HG03139 (cell line): ENCODE results near the gene CETP.
"Not testable (repeated sequence)": the region's sequence is repeated elsewhere in the genome, so short reads cannot be mapped to it uniquely, and the experiment has no call there.

Experiments used
- ATAC-seq: cut with Tn5 transposase; IDR thresholded peaks from one replicate; pipeline ENCODE4 v1.9.1; 2021; ENCODE audit not compliant: unreplicated experiment

Gene CETP

DNA sequence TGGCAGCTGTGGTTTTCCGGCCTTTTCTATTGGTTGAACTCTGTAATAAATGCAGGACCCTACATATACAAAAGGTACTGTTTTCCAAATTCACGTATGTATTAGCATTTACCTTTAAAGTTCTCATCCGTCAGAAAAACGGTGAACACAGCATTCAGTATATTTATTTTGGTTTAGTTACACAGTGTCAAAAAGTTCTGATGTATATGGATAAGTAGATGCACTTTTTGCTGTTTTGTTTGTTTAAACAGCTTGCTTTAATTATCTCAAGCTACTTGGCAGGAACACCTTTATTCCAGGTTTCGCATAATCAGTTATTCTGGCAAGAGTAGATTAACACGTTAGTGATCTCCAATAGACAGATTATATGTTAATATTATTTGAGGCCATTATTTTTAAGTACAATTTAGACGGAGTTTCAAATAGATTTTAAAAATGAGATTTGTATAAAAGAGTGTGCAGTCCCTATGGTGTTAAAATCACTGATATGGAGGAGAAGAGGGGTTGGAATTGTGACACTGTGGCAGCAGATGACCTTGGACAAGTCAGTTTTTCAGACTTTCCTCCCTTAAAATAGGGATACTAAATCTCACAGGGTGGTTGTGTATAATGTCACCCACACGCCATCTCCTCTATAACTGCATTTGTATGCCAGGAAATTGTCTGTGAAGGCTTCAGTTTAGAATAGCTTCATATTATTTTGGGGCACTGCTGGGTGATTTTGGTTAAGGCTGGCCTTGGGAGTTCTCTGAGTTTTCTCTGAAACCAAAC lies 27.7 kb upstream of the CETP start:
- ATAC-seq: no peak

DNA sequence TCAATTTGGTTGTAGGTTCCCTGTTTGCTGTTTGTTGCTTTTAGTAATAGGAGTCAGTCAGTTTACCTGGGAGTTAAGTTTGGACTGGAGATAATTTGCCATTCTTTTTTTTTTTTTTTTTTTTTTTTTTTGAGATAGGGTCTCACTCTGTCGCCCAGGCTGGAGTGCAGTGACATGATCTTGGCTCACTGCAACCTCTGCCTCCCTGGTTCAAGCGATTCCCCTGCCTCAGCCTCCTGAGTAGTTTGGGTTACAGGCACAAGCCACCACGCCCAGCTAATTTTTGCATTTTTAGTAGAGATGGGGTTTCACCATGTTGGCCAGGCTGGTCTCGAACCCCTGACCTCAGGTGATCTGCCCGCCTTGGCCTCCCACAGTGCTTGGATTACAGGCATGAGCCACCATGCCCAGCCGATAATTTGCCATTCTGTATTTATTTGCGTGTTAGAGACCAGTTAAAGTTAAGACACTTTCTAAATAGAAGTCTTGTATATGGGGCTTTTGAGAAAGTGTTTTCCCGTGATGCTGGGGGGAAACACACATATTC lies 27.1 kb upstream of the CETP start:
- not testable (repeated sequence) for ATAC-seq

DNA sequence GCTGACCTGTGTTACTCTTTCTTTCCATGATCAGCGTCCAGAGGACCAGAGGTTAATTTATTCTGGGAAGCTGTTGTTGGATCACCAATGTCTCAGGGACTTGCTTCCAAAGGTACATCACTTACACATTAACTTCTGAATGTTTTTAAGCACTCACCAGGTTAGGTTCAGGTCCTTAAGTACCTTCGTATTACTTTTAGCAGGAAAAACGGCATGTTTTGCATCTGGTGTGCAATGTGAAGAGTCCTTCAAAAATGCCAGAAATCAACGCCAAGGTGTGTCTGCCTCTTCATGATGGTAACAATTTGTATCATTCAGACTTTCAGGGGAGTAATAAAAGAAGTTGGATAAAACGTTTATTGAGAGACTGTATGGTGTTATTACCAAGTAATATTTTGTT lies 26.5 kb upstream of the CETP start:
- no peak for ATAC-seq

GRCh38 chr16:56936491-56936890 lies 25.3 kb upstream of the CETP start:
- ATAC-seq: no peak

DNA sequence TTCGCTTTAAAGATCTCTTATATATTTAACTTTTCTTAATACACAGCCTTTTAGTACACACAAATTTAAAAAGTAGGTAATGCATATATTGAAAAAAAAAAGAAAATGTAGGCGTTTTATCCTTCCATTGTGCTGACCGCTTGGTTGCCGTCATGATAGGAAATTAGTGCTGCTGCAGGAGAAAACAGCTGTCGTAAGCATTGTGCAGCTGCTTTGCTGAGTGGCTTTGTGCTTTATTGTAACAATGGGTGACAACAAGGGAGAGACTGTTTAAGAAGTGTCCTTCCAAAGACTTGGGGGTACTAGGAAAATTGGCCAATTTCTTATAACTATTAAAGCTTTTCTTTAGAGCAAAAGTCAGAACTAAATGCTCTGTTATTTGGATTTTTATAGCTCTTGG lies 24.8 kb upstream of the CETP start:
- no peak for ATAC-seq

- no peak for ATAC-seq
These were observed 22.9 kb upstream of the CETP start for GRCh38 chr16:56938664-56939513.

DNA sequence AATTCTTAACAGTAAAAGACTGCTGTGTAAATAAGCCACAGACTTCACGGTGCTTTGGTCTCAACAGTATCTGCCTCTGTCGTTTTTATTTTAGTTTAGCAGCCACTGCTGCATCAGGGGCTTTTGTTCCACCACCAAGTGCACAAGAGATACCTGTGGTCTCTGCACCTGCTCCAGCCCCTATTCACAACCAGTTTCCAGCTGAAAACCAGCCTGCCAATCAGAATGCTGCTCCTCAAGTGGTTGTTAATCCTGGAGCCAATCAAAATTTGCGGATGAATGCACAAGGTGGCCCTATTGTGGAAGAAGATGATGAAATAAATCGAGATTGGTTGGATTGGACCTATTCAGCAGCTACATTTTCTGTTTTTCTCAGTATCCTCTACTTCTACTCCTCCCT lies 21.9 kb upstream of the CETP start:
- ATAC-seq: no peak

GRCh38 chr16:56941092-56941491 lies 20.7 kb upstream of the CETP start:
- no peak for ATAC-seq

DNA sequence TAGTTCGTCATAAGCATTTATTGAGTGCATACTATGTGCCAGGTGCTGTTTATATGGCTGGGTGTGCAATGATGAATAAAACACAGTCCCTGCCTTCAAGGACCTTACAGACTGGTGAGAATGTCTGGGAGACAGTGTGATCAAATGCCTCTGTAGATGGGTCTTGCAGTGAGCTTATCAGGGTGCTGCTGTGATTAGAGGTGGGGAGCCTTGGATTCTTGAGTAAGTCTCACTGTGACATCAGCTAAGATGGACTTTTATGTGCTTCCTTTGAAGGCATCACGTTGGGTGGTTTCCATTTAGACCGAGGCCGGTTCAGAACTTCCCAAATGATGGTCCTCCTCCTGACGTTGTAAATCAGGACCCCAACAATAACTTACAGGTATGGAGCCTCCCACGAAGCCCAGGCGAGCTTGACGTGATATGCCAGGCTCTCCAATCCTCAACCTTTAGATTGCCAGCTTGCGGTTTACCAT lies 19.9 kb upstream of the CETP start:
- ATAC-seq: no peak

GRCh38 chr16:56943761-56944375 lies 17.9 kb upstream of the CETP start:
- no peak for ATAC-seq

DNA sequence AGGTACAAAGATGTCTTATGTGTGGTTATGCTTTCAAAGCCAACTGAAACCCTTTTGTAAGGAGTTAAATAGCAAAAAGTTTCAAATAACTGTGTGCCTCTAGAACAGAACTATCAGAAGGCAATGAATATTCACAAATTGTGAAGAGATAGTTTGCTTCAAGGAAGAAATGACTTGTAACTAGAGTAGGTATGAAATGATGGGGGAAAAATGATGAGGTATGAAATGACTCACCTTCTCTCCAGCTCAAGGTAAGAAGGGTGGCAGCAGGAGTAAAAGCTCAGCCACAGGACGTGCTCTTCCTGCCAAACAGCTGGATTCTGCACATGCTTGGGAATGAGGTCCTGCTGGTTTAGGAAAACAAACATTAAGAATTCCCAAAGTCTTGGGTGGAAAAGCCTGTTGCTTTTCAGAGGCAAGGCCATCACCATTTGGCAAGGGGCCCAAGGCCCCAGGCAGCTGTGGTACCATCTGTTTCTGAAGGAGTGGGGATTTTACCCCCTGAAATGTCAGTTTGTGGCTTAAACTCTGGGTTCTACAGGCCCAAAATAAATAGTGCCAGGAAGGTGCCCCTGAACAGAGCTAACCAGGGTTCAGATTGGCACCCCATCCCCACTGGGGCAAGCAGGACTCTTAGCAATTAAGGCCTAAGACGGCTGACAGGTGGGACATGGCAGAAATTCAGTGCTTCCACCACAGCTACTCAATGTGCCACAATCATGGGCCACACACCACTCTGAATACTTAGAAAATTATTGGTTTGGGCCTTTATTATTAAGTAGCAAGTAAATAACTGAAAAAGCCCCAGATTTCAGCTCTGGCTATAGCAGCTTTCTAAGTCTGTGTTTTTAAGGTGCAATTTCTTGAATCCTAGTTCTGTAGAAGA lies 16.6 kb upstream of the CETP start:
- no peak for ATAC-seq

DNA sequence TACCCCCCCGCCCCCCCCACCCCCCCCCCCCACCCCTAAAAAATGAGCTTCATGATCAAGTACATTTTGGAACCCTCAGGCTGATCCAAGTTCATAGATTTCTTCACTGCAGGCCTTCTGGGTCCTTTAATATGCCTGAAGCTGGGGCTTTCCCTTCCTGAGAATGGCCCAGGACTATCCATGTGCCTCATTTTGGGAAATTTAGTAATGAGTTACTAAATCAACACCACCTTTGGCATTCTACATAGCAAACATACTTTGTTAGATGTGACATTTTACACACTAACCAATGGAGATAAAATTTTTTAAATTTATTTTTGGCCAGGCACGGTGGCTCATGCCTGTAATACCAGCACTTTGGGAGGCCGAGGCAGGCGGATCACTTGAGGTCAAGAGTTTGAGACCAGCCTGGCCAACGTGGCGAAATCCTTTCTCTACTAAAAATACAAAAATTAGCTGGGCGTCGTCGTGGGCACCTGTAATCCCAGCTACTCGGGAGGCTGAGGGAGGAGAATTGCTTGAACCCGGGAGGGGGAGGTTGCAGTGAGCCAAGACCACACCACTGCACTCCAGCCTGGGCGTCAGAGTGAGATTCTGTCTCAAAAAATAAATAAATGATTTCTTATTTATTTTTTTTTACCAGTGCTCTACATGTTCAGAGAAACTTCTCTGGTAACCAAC lies 15.8 kb upstream of the CETP start:
- ATAC-seq: no peak

DNA sequence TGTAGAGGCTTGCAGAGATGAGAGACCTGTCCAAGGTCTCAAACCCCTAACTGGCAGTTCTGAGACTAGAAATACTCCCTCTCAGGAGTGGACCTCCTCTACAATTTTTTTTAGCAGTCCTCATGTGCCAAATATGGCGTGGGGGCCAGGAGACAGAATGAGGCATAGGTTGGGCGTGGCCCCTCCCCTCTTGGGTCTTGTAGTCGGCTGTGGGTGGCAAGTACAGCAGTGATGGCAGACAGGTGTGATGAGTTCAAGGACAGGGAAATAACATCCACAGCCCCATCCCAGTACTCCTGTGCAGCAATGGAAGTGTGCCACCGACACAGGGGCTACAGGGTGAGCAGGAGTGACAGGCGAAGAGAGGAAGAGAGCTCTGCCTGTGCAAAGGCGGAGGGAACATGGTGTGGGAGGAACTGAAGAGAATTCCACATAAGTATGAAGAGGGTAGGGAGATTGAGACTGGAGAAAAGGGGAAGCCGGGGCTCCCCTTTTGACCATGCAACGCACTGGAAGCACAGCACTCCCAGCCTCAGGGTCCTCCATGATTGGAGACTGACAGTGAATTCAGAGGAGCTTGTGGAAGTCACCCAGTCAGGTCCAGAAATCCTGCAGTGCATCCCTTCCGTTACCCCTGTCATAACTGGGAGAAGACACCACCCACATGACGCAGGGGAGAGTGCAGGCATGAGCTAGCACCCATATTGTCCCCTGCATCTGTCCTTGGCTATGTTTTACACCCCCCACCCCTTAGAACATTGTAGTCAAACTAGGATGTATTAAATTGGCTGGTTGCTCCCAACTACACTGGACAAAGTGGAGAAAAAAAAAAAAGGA lies 14.8 kb upstream of the CETP start:
- ATAC-seq: no peak

- ATAC-seq: no peak
These were observed 14.2 kb upstream of the CETP start for GRCh38 chr16:56947604-56947995.

- ATAC-seq: no peak
These were observed 13.5 kb upstream of the CETP start for GRCh38 chr16:56948234-56948633.

GRCh38 chr16:56950051-56950450 lies 11.7 kb upstream of the CETP start:
- no peak for ATAC-seq

GRCh38 chr16:56950455-56950854 lies 11.3 kb upstream of the CETP start:
- no peak for ATAC-seq

DNA sequence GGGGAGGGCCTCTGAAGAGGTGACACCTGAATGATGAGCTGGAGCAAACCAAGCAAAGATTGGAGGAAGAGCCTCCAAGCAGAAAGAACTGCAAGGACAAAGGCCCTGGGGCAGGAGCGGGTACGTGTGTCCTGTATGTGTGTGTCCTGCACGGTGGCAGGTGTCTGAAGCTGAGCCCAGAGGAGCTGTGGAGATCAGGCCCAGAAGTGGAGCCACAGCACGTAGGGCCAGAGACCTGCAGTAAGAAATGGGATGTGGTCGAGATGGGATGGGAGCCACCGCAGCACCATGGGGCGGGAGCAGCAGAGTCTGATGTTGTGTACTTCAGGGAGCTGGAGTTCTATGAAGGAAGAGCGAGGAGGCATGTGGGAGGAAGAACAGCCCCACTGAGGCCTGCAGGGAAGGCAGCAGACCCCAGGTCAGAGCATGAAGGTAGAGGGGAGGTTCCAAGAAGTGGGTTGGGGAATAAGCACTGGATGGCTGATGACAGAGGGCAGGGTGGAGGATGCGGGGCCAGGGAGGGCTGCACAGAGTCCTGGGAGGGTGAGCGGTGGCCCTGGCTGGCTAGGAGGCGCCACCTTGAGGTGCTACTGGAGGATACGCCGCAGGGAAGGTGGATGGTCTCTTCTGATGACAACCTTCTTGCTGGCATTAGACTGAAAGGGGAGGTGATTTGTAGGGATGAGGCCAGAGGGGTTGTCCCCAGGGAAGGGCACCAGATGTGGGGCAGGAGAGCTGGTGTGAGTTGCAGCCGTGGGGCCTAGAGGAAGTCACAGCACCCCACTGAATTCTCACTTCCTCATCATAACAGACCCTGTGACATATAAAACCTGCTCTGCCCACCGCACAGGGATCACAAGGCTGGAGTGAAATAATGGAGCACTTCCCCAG lies 10.6 kb upstream of the CETP start:
- ATAC-seq: no peak
